Gastrocnemius medialis (tissue), 4 donors: ENCODE results near the gene MTNR1B. TPM values are rescaled to one million over a fixed set of nuclear protein-coding genes. Genes with fewer than 3 reads are reported as not detected.

Experiments used
- ATAC-seq, 2 donors: fragments of 150-250 bp; one replicate each; pipeline ENCODE4 v1.9.1; 2016
- DNase-seq, 2 donors: peaks; one replicate each; pipeline ENCODE4 v3.0.0-alpha.2; 2019
- H3K27ac ChIP-seq, 4 donors: fragments of 200-600 bp; sonication (generic); 1 replicate in 1 of 4; 2 replicates in 3 of 4; pipeline ENCODE4 v1.5.1; 2016 to 2018; ENCODE audit warnings: mild to moderate bottlenecking in 2 of 4, moderate library complexity in 1 of 4
- H3K27me3 ChIP-seq, 3 donors: fragments of 200-600 bp; sonication (generic) in 2 of 3; 1 replicate in 1 of 3; 2 replicates in 2 of 3; pipeline versions ENCODE4 v1.5.1 to v1.6.0; 2016 to 2019; ENCODE audit warnings: mild to moderate bottlenecking in 1 of 3, moderate library complexity in 1 of 3
- H3K36me3 ChIP-seq, 2 donors: fragments of 200-600 bp; sonication (generic) in 1 of 2; one replicate each; pipeline ENCODE4 v1.5.1; 2017 to 2018
- H3K4me1 ChIP-seq, 2 donors: fragments of 200-600 bp; sonication (generic) in 1 of 2; one replicate each; pipeline ENCODE4 v1.5.1; 2016 to 2017; ENCODE audit warnings: mild to moderate bottlenecking in 2 of 2
- H3K4me3 ChIP-seq, 4 donors: fragments of 200-600 bp; sonication (generic) in 3 of 4; 1 replicate in 1 of 4; 2 replicates in 3 of 4; pipeline ENCODE4 v1.5.1; 2016 to 2019; ENCODE audit warnings: mild to moderate bottlenecking in 2 of 4
- H3K9me3 ChIP-seq, 3 donors: fragments of 200-600 bp; sonication (generic) in 2 of 3; 1 replicate in 1 of 3; 2 replicates in 2 of 3; pipeline ENCODE4 v1.5.1; 2016 to 2019
- CTCF ChIP-seq, 5 experiments: fragments of 450-650 bp in 3 of 5; fragments of 200-600 bp in 2 of 5; sonication (generic) in 2 of 5; IDR thresholded peaks in 4 of 5; conservative IDR thresholded peaks in 1 of 5; 1 replicate in 4 of 5; 2 replicates in 1 of 5; pipeline ENCODE4 v1.5.1; 2016 to 2019; ENCODE audit warnings: antibody characterized with exemption in 5 of 5, mild to moderate bottlenecking in 3 of 5, moderate library complexity in 3 of 5
- POLR2A ChIP-seq, 2 donors: fragments of 450-650 bp; IDR thresholded peaks; one replicate each; pipeline ENCODE4 v1.6.1; 2017; ENCODE audit warnings: antibody characterized with exemption in 2 of 2, mild to moderate bottlenecking in 2 of 2, moderate library complexity in 2 of 2
- in situ Hi-C, 4 donors: fragments of 200-750 bp; cut with MboI; loops; one replicate each; pipeline versions ENCODE4 v1.15.0 to v1.8.0; 2017; ENCODE audit warnings: low sequenced_read_pairs in 4 of 4
- intact Hi-C: fragments of 100-400 bp; cut with DNase I; formaldehyde crosslinking; loops from one replicate; pipeline ENCODE4 v1.15.1; 2023; ENCODE audit warnings: low total_unique reads
- total RNA-seq, 4 donors: library from RNA; depleted of rRNA; stranded (reverse); fragments of >200 nt; gene quantifications; one replicate each; pipeline versions ENCODE4 v1.1.0 to v1.2.3, GENCODE V29; 2016

The MTNR1B gene
- total RNA-seq, 4 donors from 2014 or later = not detected

- Histone ChIP-seq H3K36me3 (no peaks in the 10 kb centered on the region), H3K9me3 (no peaks in the 10 kb centered on the region), H3K4me3 (no peak overlapping the region), H3K27ac (no peak overlapping the region), H3K27me3 (no peaks in the 10 kb centered on the region), H3K4me1 (no peaks in the 10 kb centered on the region)
- DNase-seq = no peak
- no peak for TF ChIP-seq CTCF (IDR thresholded peaks at IDR 0.05 in 4 of 5, conservative IDR thresholded peaks at IDR 0.05 in 1 of 5)
- TF ChIP-seq POLR2A (IDR thresholded peaks at IDR 0.05) = no peak
- no peak for ATAC-seq
- intact Hi-C loops = no loop called here
- in situ Hi-C loops = no loop called here
These were observed 48.6 kb downstream of the MTNR1B start for GRCh38 chr11:93017821-93018690.

GRCh38 chr11:93020248-93021046, 51.0 kb downstream of the MTNR1B start:
- H3K4me3 ChIP-seq = no peak overlapping the region
- intact Hi-C loops = no loop called here
- H3K27me3 ChIP-seq = no peaks in the 10 kb centered on the region
- no peaks in the 10 kb centered on the region for H3K36me3 ChIP-seq
- ATAC-seq = no peak
- no peak for TF ChIP-seq CTCF (IDR thresholded peaks at IDR 0.05 in 4 of 5, conservative IDR thresholded peaks at IDR 0.05 in 1 of 5)
- no peak for TF ChIP-seq POLR2A (IDR thresholded peaks at IDR 0.05)
- H3K9me3 ChIP-seq = no peaks in the 10 kb centered on the region
- DNase-seq = no peak
- H3K4me1 ChIP-seq = no peaks in the 10 kb centered on the region
- no peak overlapping the region for H3K27ac ChIP-seq
- in situ Hi-C loops = no loop called here

- TF ChIP-seq POLR2A (IDR thresholded peaks at IDR 0.05) = no peak
- TF ChIP-seq CTCF (IDR thresholded peaks at IDR 0.05 in 4 of 5, conservative IDR thresholded peaks at IDR 0.05 in 1 of 5) = no peak
- H3K27ac ChIP-seq = no peak overlapping the region
- no peaks in the 10 kb centered on the region for H3K27me3 ChIP-seq
- intact Hi-C loops = no loop called here
- H3K4me3 ChIP-seq = no peak overlapping the region
- H3K4me1 ChIP-seq = no peaks in the 10 kb centered on the region
- in situ Hi-C loops = no loop called here
- H3K9me3 ChIP-seq = no peaks in the 10 kb centered on the region
- DNase-seq (no peak), ATAC-seq (no peak)
- H3K36me3 ChIP-seq = no peaks in the 10 kb centered on the region
These were observed 54.9 kb downstream of the MTNR1B start for GRCh38 chr11:93024369-93024768.

GRCh38 chr11:93025558-93026255, 56.3 kb downstream of the MTNR1B start:
- no peak overlapping the region for H3K4me3 ChIP-seq
- in situ Hi-C loops (no loop called here), intact Hi-C loops (no loop called here)
- H3K27ac ChIP-seq = no peak overlapping the region
- TF ChIP-seq POLR2A (IDR thresholded peaks at IDR 0.05) = no peak
- no peak for TF ChIP-seq CTCF (IDR thresholded peaks at IDR 0.05 in 4 of 5, conservative IDR thresholded peaks at IDR 0.05 in 1 of 5)
- no peaks in the 10 kb centered on the region for H3K36me3 ChIP-seq
- no peaks in the 10 kb centered on the region for H3K4me1 ChIP-seq
- no peak for DNase-seq
- no peaks in the 10 kb centered on the region for H3K27me3 ChIP-seq
- H3K9me3 ChIP-seq = no peaks in the 10 kb centered on the region
- no peak for ATAC-seq
